ENCODE results near the gene AK8. TPM values are rescaled to one million over a fixed set of nuclear protein-coding genes. Genes with fewer than 3 reads are reported as not detected.

The AK8 gene
- total RNA-seq, 1 experiment from 2014 or later: 2.5 TPM

GRCh38 chr9:132717326-132717945, 160.6 kb downstream of the AK8 start:
- ChIA-PET RAD21 (ENCODE audit: low non-redundant PET in 1 of 2, low total read pairs in 2 of 2, uncharacterized antibody in 2 of 2, unreplicated experiment in 2 of 2) (no interaction called here), POLR2A (no interaction called here), CTCF (no interaction called here)
- DNase-seq (ENCODE audit: low read depth, low spot score): no peak
- intact Hi-C loops (cut with micrococcal nuclease): no loop called here
- TF ChIP-seq CBX3 (IDR thresholded peaks at IDR 0.05; ENCODE audit: low read depth) (no peak), POLR2AphosphoS5 (IDR thresholded peaks at IDR 0.05; ENCODE audit: low read depth, low read length) (no peak), POLR2A (IDR thresholded peaks at IDR 0.05; ENCODE audit: borderline replicate concordance, extremely low read depth, insufficient read depth, insufficient read length) (no peak), JUND (IDR thresholded peaks at IDR 0.05) (no peak), CEBPB (IDR thresholded peaks at IDR 0.05; ENCODE audit: low read depth) (no peak)
- Histone ChIP-seq H3K27ac (ENCODE audit: low read depth, low read length) (no peak overlapping the region), H3K4me1 (ENCODE audit: control insufficient read depth in 1 of 2, insufficient read depth in 2 of 2, low read length in 2 of 2) (no peaks in the 10 kb centered on the region), H4K20me1 (ENCODE audit: insufficient read depth) (no peaks in the 10 kb centered on the region), H3K9ac (ENCODE audit: low read length) (no peak overlapping the region), H3K79me2 (ENCODE audit: insufficient read depth, low read length) (no peaks in the 10 kb centered on the region), H3K4me2 (ENCODE audit: low read length) (no peak overlapping the region), H2AFZ (ENCODE audit: low read depth, low read length, poor library complexity, severe bottlenecking) (no peak overlapping the region), H3K27me3 (ENCODE audit: insufficient read depth, low read length) (peaks cover 11% of the 10 kb centered on the region; the same call in 1 of the 2 replicates), H3K9me2 (ENCODE audit: insufficient read depth) (no peaks in the 10 kb centered on the region), H3K9me3 (ENCODE audit: control insufficient read depth in 1 of 2, insufficient read depth in 1 of 2, low read depth in 1 of 2, low read length in 2 of 2) (no peaks in the 10 kb centered on the region), H3K4me3 (replicated peaks in 1 of 2; ENCODE audit: low read depth in 1 of 2, low read length in 2 of 2) (no peak overlapping the region), H3K36me3 (ENCODE audit: control insufficient read depth in 1 of 2, insufficient read depth in 2 of 2, low read length in 2 of 2) (no peaks in the 10 kb centered on the region)
- no peak for ATAC-seq
- BruUV-seq (replicated peaks): no TSS peak

- no peak for TF ChIP-seq SRF (IDR thresholded peaks at IDR 0.05; ENCODE audit: low read depth)
- TF ChIP-seq JUND (IDR thresholded peaks at IDR 0.05): no peak
- ChIA-PET RAD21 (ENCODE audit: low non-redundant PET in 1 of 2, low total read pairs in 2 of 2, uncharacterized antibody in 2 of 2, unreplicated experiment in 2 of 2) (no interaction called here), CTCF (no interaction called here), POLR2A (no interaction called here)
- DNase-seq (ENCODE audit: low read depth, low spot score): no peak
- Histone ChIP-seq H3K27ac (ENCODE audit: low read depth, low read length) (no peak overlapping the region), H3K36me3 (ENCODE audit: control insufficient read depth in 1 of 2, insufficient read depth in 2 of 2, low read length in 2 of 2) (no peaks in the 10 kb centered on the region), H3K9me2 (ENCODE audit: insufficient read depth) (no peaks in the 10 kb centered on the region), H3K27me3 (ENCODE audit: insufficient read depth, low read length) (peaks cover 11% of the 10 kb centered on the region; the same call in 1 of the 2 replicates), H4K20me1 (ENCODE audit: insufficient read depth) (no peaks in the 10 kb centered on the region), H3K9me3 (ENCODE audit: control insufficient read depth in 1 of 2, insufficient read depth in 1 of 2, low read depth in 1 of 2, low read length in 2 of 2) (no peaks in the 10 kb centered on the region), H2AFZ (ENCODE audit: low read depth, low read length, poor library complexity, severe bottlenecking) (no peak overlapping the region), H3K4me2 (ENCODE audit: low read length) (no peak overlapping the region), H3K79me2 (ENCODE audit: insufficient read depth, low read length) (no peaks in the 10 kb centered on the region), H3K9ac (ENCODE audit: low read length) (no peak overlapping the region), H3K4me1 (ENCODE audit: control insufficient read depth in 1 of 2, insufficient read depth in 2 of 2, low read length in 2 of 2) (no peaks in the 10 kb centered on the region), H3K4me3 (replicated peaks in 1 of 2; ENCODE audit: low read depth in 1 of 2, low read length in 2 of 2) (no peak overlapping the region)
- ATAC-seq: no peak
- BruUV-seq (replicated peaks): no TSS peak
- intact Hi-C loops (cut with micrococcal nuclease): no loop called here
Observed at GRCh38 chr9:132716007-132716406, 162.1 kb downstream of the AK8 start.
